ENCODE measurements around the gene SCN2A. TPM values are rescaled to one million over a fixed set of nuclear protein-coding genes. Genes with fewer than 3 reads are reported as not detected.

The SCN2A gene
- total RNA-seq, 4 donors from 2014 or later = 0.12 to 1.3 (median 0.64) TPM

GRCh38 chr2:165417009-165417408 is 177.8 kb downstream of the SCN2A start:
- ATAC-seq = no peak
- WGBS, 2 donors (ENCODE audit: low coverage in 1 of 2) = no CpG with 5 or more reads among the region's 1 CpG
- no peak for TF ChIP-seq POLR2A (IDR thresholded peaks at IDR 0.05)
- TF ChIP-seq CTCF (IDR thresholded peaks at IDR 0.05) = no peak
- no peak for TF ChIP-seq POLR2AphosphoS5 (IDR thresholded peaks at IDR 0.05)
- no peak for TF ChIP-seq EP300 (IDR thresholded peaks at IDR 0.05)
- Histone ChIP-seq H3K36me3 (no peaks in the 10 kb centered on the region), H3K4me1 (no peaks in the 10 kb centered on the region), H3K27me3 (no peaks in the 10 kb centered on the region), H3K27ac (no peak overlapping the region), H3K4me3 (no peak overlapping the region), H3K9me3 (peaks cover 0 to 9% (median 0%) of the 10 kb centered on the region in 3 donors)

- Histone ChIP-seq H3K27me3 (no peaks in the 10 kb centered on the region), H3K4me3 (no peak overlapping the region), H3K27ac (no peak overlapping the region), H3K36me3 (no peaks in the 10 kb centered on the region), H3K9me3 (peaks cover 0 to 18% (median 0%) of the 10 kb centered on the region in 3 donors), H3K4me1 (no peaks in the 10 kb centered on the region)
- TF ChIP-seq POLR2A (IDR thresholded peaks at IDR 0.05) (no peak), CTCF (IDR thresholded peaks at IDR 0.05) (no peak), POLR2AphosphoS5 (IDR thresholded peaks at IDR 0.05) (no peak), EP300 (IDR thresholded peaks at IDR 0.05) (no peak)
- ATAC-seq = no peak
Measured at GRCh38 chr2:165420231-165420630, 181.0 kb downstream of the SCN2A start.

GRCh38 chr2:165423081-165423480 is 183.9 kb downstream of the SCN2A start:
- no peak for ATAC-seq
- H3K9me3 ChIP-seq = peaks cover 0 to 10% (median 0%) of the 10 kb centered on the region in 3 donors
- WGBS, 2 donors (ENCODE audit: low coverage in 1 of 2) = 96 to 100% methylated on average over 2 to 3 of the region's 3 CpGs
- H3K36me3 ChIP-seq = no peaks in the 10 kb centered on the region
- H3K4me3 ChIP-seq = no peak overlapping the region
- no peak overlapping the region for H3K27ac ChIP-seq
- TF ChIP-seq CTCF (IDR thresholded peaks at IDR 0.05) = no peak
- no peak for TF ChIP-seq POLR2A (IDR thresholded peaks at IDR 0.05)
- TF ChIP-seq POLR2AphosphoS5 (IDR thresholded peaks at IDR 0.05) = no peak
- TF ChIP-seq EP300 (IDR thresholded peaks at IDR 0.05) = no peak
- no peaks in the 10 kb centered on the region for H3K4me1 ChIP-seq
- no peaks in the 10 kb centered on the region for H3K27me3 ChIP-seq

- Histone ChIP-seq H3K4me3 (no peak overlapping the region), H3K27ac (no peak overlapping the region), H3K4me1 (no peaks in the 10 kb centered on the region), H3K9me3 (peaks cover 0 to 10% (median 0%) of the 10 kb centered on the region in 3 donors), H3K27me3 (no peaks in the 10 kb centered on the region), H3K36me3 (no peaks in the 10 kb centered on the region)
- 29 to 66% methylated on average over 1 to 2 of the region's 2 CpGs for WGBS, 2 donors (ENCODE audit: low coverage in 1 of 2)
- no peak for ATAC-seq
- TF ChIP-seq POLR2AphosphoS5 (IDR thresholded peaks at IDR 0.05) = no peak
- TF ChIP-seq EP300 (IDR thresholded peaks at IDR 0.05) = no peak
- TF ChIP-seq CTCF (IDR thresholded peaks at IDR 0.05) = no peak
- no peak for TF ChIP-seq POLR2A (IDR thresholded peaks at IDR 0.05)
Measured at GRCh38 chr2:165425556-165425955, 186.3 kb downstream of the SCN2A start.

GRCh38 chr2:165427686-165428085 is 188.5 kb downstream of the SCN2A start:
- peaks cover 0 to 7% (median 0%) of the 10 kb centered on the region in 3 donors for H3K9me3 ChIP-seq
- H3K4me3 ChIP-seq = no peak overlapping the region
- H3K27ac ChIP-seq = no peak overlapping the region
- TF ChIP-seq EP300 (IDR thresholded peaks at IDR 0.05) (no peak), POLR2AphosphoS5 (IDR thresholded peaks at IDR 0.05) (no peak), CTCF (IDR thresholded peaks at IDR 0.05) (no peak), POLR2A (IDR thresholded peaks at IDR 0.05) (no peak)
- no peak for ATAC-seq
- no peaks in the 10 kb centered on the region for H3K36me3 ChIP-seq
- WGBS, 2 donors (ENCODE audit: low coverage in 1 of 2) = no CpG with 5 or more reads among the region's 4 CpGs
- H3K4me1 ChIP-seq = no peaks in the 10 kb centered on the region
- no peaks in the 10 kb centered on the region for H3K27me3 ChIP-seq
